Keratinocyte (primary cell): ENCODE data around the gene SUSD4. TPM values are rescaled to one million over a fixed set of nuclear protein-coding genes. Genes with fewer than 3 reads are reported as not detected.

Experiments
- DNase-seq: peaks from one replicate; pipeline ENCODE4 v3.0.0-alpha.2; 2011; ENCODE audit warnings: low read depth, missing footprints, low spot score
- FAIRE-seq: peaks from 2 replicates; lab custom pipeline; 2011; peaks lifted over from hg19 to GRCh38; lab: Jason Lieb, UNC
- H2AFZ ChIP-seq: 2 replicates; pipeline ENCODE4 v1.6.0; 2012; ENCODE audit warnings: low read length, control low read depth, inconsistent platforms; ENCODE audit not compliant: control insufficient read depth
- H3K27ac ChIP-seq: 2 replicates; pipeline ENCODE4 v1.5.1; 2011; ENCODE audit warnings: low read length; ENCODE audit not compliant: control insufficient read depth, insufficient read depth
- H3K27me3 ChIP-seq: 3 replicates; pipeline ENCODE4 v1.6.0; 2011; ENCODE audit warnings: low read length; ENCODE audit not compliant: control insufficient read depth, insufficient read depth; ENCODE audit errors: extremely low read depth
- H3K36me3 ChIP-seq, 2 experiments: 2 replicates in 1 of 2; 3 replicates in 1 of 2; pipeline ENCODE4 v1.5.1; 2011; ENCODE audit warnings: low read length in 2 of 2, mild to moderate bottlenecking in 1 of 2; ENCODE audit not compliant: control insufficient read depth in 2 of 2, insufficient read depth in 2 of 2; ENCODE audit errors: extremely low read depth in 1 of 2
- H3K4me1 ChIP-seq: 3 replicates; pipeline ENCODE4 v1.5.1; 2011; ENCODE audit warnings: low read length; ENCODE audit not compliant: control insufficient read depth, insufficient read depth; ENCODE audit errors: extremely low read depth
- H3K4me2 ChIP-seq: 3 replicates; pipeline ENCODE4 v1.6.0; 2011; ENCODE audit warnings: low read depth, low read length; ENCODE audit not compliant: control insufficient read depth, insufficient read depth; ENCODE audit errors: extremely low read depth
- H3K4me3 ChIP-seq, 3 experiments: fragments of 200-600 bp in 1 of 3; sonication (generic) in 1 of 3; 2 replicates in 2 of 3; 3 replicates in 1 of 3; pipeline ENCODE4 v1.5.1; 2011 to 2016; ENCODE audit warnings: low read length in 3 of 3, mild to moderate bottlenecking in 3 of 3, control low read depth in 2 of 3, inconsistent platforms in 1 of 3, low read depth in 1 of 3, mixed read lengths in 1 of 3, mixed run types in 1 of 3, moderate library complexity in 1 of 3; ENCODE audit not compliant: control insufficient read depth in 2 of 3, insufficient read depth in 2 of 3; ENCODE audit errors: extremely low read depth in 1 of 3
- H3K79me2 ChIP-seq: 2 replicates; pipeline ENCODE4 v1.6.0; 2012; ENCODE audit warnings: low read length; ENCODE audit not compliant: control insufficient read depth, insufficient read depth
- H3K9ac ChIP-seq: 3 replicates; pipeline ENCODE4 v1.6.0; 2011; ENCODE audit warnings: low read length; ENCODE audit not compliant: control insufficient read depth, insufficient read depth; ENCODE audit errors: extremely low read depth
- H3K9me1 ChIP-seq: 3 replicates; pipeline ENCODE4 v1.6.0; 2011; ENCODE audit warnings: low read length; ENCODE audit not compliant: control insufficient read depth, insufficient read depth; ENCODE audit errors: extremely low read depth
- H3K9me3 ChIP-seq: 2 replicates; pipeline ENCODE4 v1.5.1; 2012; ENCODE audit warnings: low read depth, low read length; ENCODE audit not compliant: control insufficient read depth
- H4K20me1 ChIP-seq: 3 replicates; pipeline ENCODE4 v1.6.0; 2011; ENCODE audit warnings: low read length; ENCODE audit not compliant: control insufficient read depth, insufficient read depth; ENCODE audit errors: extremely low read depth
- CTCF ChIP-seq, 3 experiments: IDR thresholded peaks in 1 of 3; conservative IDR thresholded peaks in 1 of 3; optimal IDR thresholded peaks in 1 of 3; 2 replicates in 2 of 3; 3 replicates in 1 of 3; pipeline versions ENCODE3 to v1.5.1; 2011; ENCODE audit warnings: low read length in 3 of 3, mild to moderate bottlenecking in 3 of 3, moderate library complexity in 2 of 3, control low read depth in 1 of 3, inconsistent platforms in 1 of 3; ENCODE audit not compliant: insufficient read depth in 2 of 3; ENCODE audit errors: extremely low read depth in 1 of 3
- EZH2 ChIP-seq: IDR thresholded peaks from one replicate; pipeline ENCODE4 v1.6.1; 2012; ENCODE audit warnings: inconsistent platforms, mild to moderate bottlenecking, low read length, moderate library complexity
- dilution Hi-C: fragments of 300-500 bp; cut with MboI; formaldehyde crosslinking; loops from one replicate; pipeline ENCODE4 v1.7.0; 2020; ENCODE audit warnings: low sequenced_read_pairs; ENCODE audit not compliant: extremely low pct_ligation_motif_present
- polyA plus RNA-seq, 5 experiments: library from polyadenylated mRNA; depleted of rRNA in 3 of 5; stranded (reverse) in 3 of 5; stranded (forward) in 1 of 5; unstranded in 1 of 5; fragments of >200 nt; gene quantifications; 1 replicate in 1 of 5; 2 replicates in 3 of 5; 3 replicates in 1 of 5; pipeline versions ENCODE4 v1.2.1 to v1.2.3, GENCODE V29; 2011 to 2012; ENCODE audit warnings: missing spikeins in 2 of 5, low read depth in 1 of 5, low replicate concordance in 1 of 5

The SUSD4 gene
- polyA plus RNA-seq, 1 donor (not counting 4 experiments of a cell fraction or from before 2014, with no cell fraction given), result 1.6 TPM

- Histone ChIP-seq H3K9me1 (no peaks in the 10 kb centered on the region), H3K9ac (no peak overlapping the region), H4K20me1 (no peaks in the 10 kb centered on the region), H3K27ac (no peak overlapping the region), H3K4me2 (no peak overlapping the region), H3K27me3 (no peaks in the 10 kb centered on the region), H3K4me3 (no peak overlapping the region), H3K36me3 (no peaks in the 10 kb centered on the region), H3K4me1 (no peaks in the 10 kb centered on the region), H3K9me3 (no peaks in the 10 kb centered on the region), H3K79me2 (no peaks in the 10 kb centered on the region), H2AFZ (no peak overlapping the region)
- TF ChIP-seq CTCF (optimal IDR thresholded peaks at IDR 0.05 in 1 of 3, IDR thresholded peaks at IDR 0.05 in 1 of 3, conservative IDR thresholded peaks at IDR 0.05 in 1 of 3; ENCODE audit: extremely low read depth in 1 of 3, insufficient read depth in 2 of 3, low read length in 3 of 3) (no peak), EZH2 (no peak)
- DNase-seq, result no peak
- FAIRE-seq, result no peak
- dilution Hi-C loops, result no loop called here
Measured at GRCh38 chr1:223240122-223240521, 123.9 kb downstream of the SUSD4 start.

GRCh38 chr1:223235091-223235490 lies 128.9 kb downstream of the SUSD4 start:
- Histone ChIP-seq H3K9ac (no peak overlapping the region), H3K4me2 (no peak overlapping the region), H3K9me1 (no peaks in the 10 kb centered on the region), H3K4me3 (no peak overlapping the region), H2AFZ (no peak overlapping the region), H4K20me1 (no peaks in the 10 kb centered on the region), H3K27ac (no peak overlapping the region), H3K27me3 (no peaks in the 10 kb centered on the region), H3K36me3 (no peaks in the 10 kb centered on the region), H3K4me1 (peaks cover 34% of the 10 kb centered on the region), H3K9me3 (no peaks in the 10 kb centered on the region), H3K79me2 (no peaks in the 10 kb centered on the region)
- no peak for FAIRE-seq
- dilution Hi-C loops, result no loop called here
- TF ChIP-seq EZH2 (no peak), CTCF (optimal IDR thresholded peaks at IDR 0.05 in 1 of 3, IDR thresholded peaks at IDR 0.05 in 1 of 3, conservative IDR thresholded peaks at IDR 0.05 in 1 of 3; ENCODE audit: extremely low read depth in 1 of 3, insufficient read depth in 2 of 3, low read length in 3 of 3) (no peak)
- DNase-seq, result no peak
